GM12878 (cell line): ENCODE results near the gene VEGFA. TPM values are rescaled to one million over a fixed set of nuclear protein-coding genes. Genes with fewer than 3 reads are reported as not detected.

Experiments
- BMI1 ChIP-seq: fragments of 450-650 bp; IDR thresholded peaks from 2 replicates; pipeline ENCODE4 v1.6.1; 2016; ENCODE audit warnings: mild to moderate bottlenecking, moderate library complexity, borderline replicate concordance
- CHD2 ChIP-seq: IDR thresholded peaks from 2 replicates; pipeline ENCODE4 v1.6.1; 2011; ENCODE audit warnings: low read depth, low read length, improper control_type of control experiment, borderline replicate concordance
- CREB1 ChIP-seq: IDR thresholded peaks from 2 replicates; pipeline ENCODE4 v1.6.1; 2012; ENCODE audit warnings: low read depth, mild to moderate bottlenecking, inconsistent platforms
- ETV6 ChIP-seq, 2 experiments: fragments of 450-650 bp in 1 of 2; IDR thresholded peaks in 1 of 2; conservative IDR thresholded peaks in 1 of 2; 2 replicates each; pipeline ENCODE4 v1.6.1; 2014; ENCODE audit warnings: antibody characterized with exemption in 1 of 2, borderline replicate concordance in 1 of 2, low read depth in 1 of 2, mild to moderate bottlenecking in 1 of 2, moderate library complexity in 1 of 2
- FOXK2 ChIP-seq: fragments of 450-650 bp; IDR thresholded peaks from 2 replicates; pipeline ENCODE4 v1.6.1; 2017; ENCODE audit warnings: mild to moderate bottlenecking, moderate library complexity
- LARP7 ChIP-seq: fragments of 450-650 bp; IDR thresholded peaks from 2 replicates; pipeline ENCODE4 v1.6.1; 2017; ENCODE audit warnings: mild to moderate bottlenecking
- NR2F1 ChIP-seq: fragments of 450-650 bp; conservative IDR thresholded peaks from 2 replicates; pipeline ENCODE4 v1.6.1; 2017; ENCODE audit warnings: mild to moderate bottlenecking
- PBX3 ChIP-seq: IDR thresholded peaks from 2 replicates; pipeline ENCODE4 v1.6.1; 2011; ENCODE audit warnings: mild to moderate bottlenecking, low read depth, low read length, moderate library complexity; ENCODE audit not compliant: insufficient replicate concordance
- POLR2AphosphoS2 ChIP-seq: IDR thresholded peaks from 2 replicates; pipeline ENCODE4 v1.6.1; 2011; ENCODE audit warnings: low read depth, mild to moderate bottlenecking, low read length, improper control_type of control experiment, moderate library complexity
- REST ChIP-seq: IDR thresholded peaks from 2 replicates; pipeline ENCODE4 v1.6.1; 2012; ENCODE audit warnings: mild to moderate bottlenecking, low read depth, low read length
- ZNF687 ChIP-seq: fragments of 450-650 bp; IDR thresholded peaks from 2 replicates; pipeline ENCODE4 v1.6.1; 2017; ENCODE audit warnings: mild to moderate bottlenecking, moderate library complexity
- ZSCAN29 ChIP-seq: fragments of 450-650 bp; IDR thresholded peaks from 2 replicates; pipeline ENCODE4 v1.6.1; 2017; ENCODE audit warnings: mild to moderate bottlenecking, moderate library complexity
- polyA plus RNA-seq, 11 experiments: library from polyadenylated mRNA; depleted of rRNA in 4 of 11; unstranded in 6 of 11; stranded (reverse) in 5 of 11; fragments of >200 nt; fragmentation: Nextera tagmentation in 4 of 11; fragmentation: Illumina TruSeq in 1 of 11; extraction: Ambion mirVana in 4 of 11; extraction: Trizol in 1 of 11; gene quantifications; 1 replicate in 1 of 11; 2 replicates in 10 of 11; pipeline versions ENCODE4 v1.2.1 to v1.2.3, GENCODE V29; 2011 to 2016; ENCODE audit warnings: inconsistent platforms in 2 of 11, missing spikeins in 2 of 11, low read depth in 1 of 11
- total RNA-seq, 4 experiments: library from RNA; depleted of rRNA in 3 of 4; stranded (reverse); fragments of >200 nt in 3 of 4; fragmentation: Illumina TruSeq in 1 of 4; extraction: Trizol in 1 of 4; gene quantifications; 2 replicates each; pipeline versions ENCODE4 v1.2.1 to v1.2.3, GENCODE V29; 2013 to 2021
- TF ChIP-seq, protein P1 (sequence below): fragments of 450-650 bp; formaldehyde crosslinking; IDR thresholded peaks from 2 replicates; pipeline ENCODE4 v1.4.0; 2022; ENCODE audit warnings: mild to moderate bottlenecking, moderate library complexity
- TF ChIP-seq, protein P2 (sequence below): fragments of 450-650 bp; IDR thresholded peaks from 2 replicates; pipeline ENCODE4 v1.6.1; 2014; ENCODE audit warnings: mild to moderate bottlenecking

Gene VEGFA
- total and polyA plus RNA-seq, 10 of the 15 experiments (the other 5 are each of a cell fraction or from before 2014, with no cell fraction given), result 0.96 to 140 (median 16.9) TPM

DNA sequence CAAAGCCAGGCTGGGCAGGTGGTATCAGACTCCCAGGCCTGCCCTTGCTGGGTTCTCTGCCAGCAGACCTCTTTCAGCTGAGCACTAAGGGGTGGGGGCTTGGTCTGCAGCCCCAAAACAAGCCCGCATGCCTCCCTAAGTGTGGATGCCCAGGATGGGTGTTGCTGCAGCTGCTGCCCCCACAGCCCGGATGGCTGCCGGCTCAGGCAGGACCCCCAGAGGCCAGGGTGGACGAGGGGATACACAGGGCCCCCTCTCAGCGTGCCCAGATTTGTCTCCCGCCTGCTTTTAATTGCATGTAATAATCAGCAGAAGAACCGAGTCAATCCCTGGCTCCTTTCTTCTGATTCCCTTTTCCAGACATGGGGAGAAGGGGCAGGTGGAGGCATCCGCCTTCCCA, 60.8 kb downstream of the VEGFA start (continued):
- TF ChIP-seq REST (no peak), POLR2AphosphoS2 (no peak), NR2F1 (no peak), PBX3 (no peak), ZSCAN29 (no peak), FOXK2 (no peak), BMI1 (no peak), CHD2 (no peak), LARP7 (no peak), ETV6 (conservative IDR thresholded peaks at IDR 0.05 in 1 of 2, IDR thresholded peaks at IDR 0.05 in 1 of 2; ENCODE audit: borderline replicate concordance in 1 of 2, low read depth in 1 of 2) (no peak), ZNF687 (no peak), CREB1 (no peak)
- TF ChIP-seq, protein P1, sequence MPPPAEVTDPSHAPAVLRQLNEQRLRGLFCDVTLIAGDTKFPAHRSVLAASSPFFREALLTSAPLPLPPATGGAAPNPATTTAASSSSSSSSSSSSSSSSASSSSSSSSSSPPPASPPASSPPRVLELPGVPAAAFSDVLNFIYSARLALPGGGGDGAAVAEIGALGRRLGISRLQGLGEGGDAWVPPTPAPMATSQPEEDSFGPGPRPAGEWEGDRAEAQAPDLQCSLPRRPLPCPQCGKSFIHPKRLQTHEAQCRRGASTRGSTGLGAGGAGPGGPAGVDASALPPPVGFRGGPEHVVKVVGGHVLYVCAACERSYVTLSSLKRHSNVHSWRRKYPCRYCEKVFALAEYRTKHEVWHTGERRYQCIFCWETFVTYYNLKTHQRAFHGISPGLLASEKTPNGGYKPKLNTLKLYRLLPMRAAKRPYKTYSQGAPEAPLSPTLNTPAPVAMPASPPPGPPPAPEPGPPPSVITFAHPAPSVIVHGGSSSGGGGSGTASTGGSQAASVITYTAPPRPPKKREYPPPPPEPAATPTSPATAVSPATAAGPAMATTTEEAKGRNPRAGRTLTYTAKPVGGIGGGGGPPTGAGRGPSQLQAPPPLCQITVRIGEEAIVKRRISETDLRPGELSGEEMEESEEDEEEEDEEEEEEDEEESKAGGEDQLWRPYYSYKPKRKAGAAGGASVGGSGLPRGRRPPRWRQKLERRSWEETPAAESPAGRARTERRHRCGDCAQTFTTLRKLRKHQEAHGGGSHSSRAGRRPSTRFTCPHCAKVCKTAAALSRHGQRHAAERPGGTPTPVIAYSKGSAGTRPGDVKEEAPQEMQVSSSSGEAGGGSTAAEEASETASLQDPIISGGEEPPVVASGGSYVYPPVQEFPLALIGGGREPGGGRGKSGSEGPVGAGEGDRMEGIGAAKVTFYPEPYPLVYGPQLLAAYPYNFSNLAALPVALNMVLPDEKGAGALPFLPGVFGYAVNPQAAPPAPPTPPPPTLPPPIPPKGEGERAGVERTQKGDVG, result no peak
- TF ChIP-seq, protein P2, sequence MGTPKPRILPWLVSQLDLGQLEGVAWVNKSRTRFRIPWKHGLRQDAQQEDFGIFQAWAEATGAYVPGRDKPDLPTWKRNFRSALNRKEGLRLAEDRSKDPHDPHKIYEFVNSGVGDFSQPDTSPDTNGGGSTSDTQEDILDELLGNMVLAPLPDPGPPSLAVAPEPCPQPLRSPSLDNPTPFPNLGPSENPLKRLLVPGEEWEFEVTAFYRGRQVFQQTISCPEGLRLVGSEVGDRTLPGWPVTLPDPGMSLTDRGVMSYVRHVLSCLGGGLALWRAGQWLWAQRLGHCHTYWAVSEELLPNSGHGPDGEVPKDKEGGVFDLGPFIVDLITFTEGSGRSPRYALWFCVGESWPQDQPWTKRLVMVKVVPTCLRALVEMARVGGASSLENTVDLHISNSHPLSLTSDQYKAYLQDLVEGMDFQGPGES, result no peak
